ENCODE data around the gene ADCY1.

The ADCY1 gene

DNA sequence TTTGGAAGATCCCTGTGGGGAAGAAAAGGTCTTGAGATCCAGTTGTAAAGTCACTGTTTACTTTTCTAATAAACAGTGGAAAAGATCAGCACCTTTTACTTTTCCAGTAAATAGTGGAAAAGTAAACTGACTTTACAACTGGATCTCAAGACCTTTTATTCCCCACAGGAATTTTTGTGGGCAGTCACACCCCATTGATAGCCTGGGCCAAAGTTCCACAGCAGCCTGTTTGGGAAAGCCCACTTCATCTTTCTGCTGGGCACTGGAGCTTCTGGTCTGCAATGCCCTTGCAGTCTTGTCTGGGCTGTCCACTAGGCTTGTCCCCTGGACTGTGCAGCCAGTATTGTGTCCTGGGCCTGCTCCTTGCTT lies 50.2 kb downstream of the ADCY1 start:
- no peak for FAIRE-seq
- no peak for DNase-seq (ENCODE audit: low spot score)

DNA sequence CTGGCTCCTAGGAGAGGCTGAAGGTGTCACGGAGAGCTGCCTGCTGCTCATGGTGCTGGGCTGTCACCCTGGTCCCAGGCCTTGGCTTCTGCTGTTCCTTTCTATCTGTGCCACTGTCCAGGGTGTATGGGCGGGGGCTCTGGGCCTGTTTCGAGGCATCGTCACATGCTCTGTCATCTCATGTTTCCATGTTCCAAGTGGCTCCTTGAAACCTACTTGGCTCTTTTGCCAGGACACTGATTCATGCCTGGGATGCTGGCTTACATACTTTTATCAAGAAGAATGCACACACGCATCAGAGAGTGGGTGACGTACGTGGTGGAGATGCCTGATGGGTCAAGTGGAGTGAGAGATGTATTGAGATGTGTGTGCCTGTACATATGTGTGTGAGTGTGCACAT lies 50.9 kb downstream of the ADCY1 start:
- DNase-seq (ENCODE audit: low spot score) (no peak), FAIRE-seq (no peak)

DNA sequence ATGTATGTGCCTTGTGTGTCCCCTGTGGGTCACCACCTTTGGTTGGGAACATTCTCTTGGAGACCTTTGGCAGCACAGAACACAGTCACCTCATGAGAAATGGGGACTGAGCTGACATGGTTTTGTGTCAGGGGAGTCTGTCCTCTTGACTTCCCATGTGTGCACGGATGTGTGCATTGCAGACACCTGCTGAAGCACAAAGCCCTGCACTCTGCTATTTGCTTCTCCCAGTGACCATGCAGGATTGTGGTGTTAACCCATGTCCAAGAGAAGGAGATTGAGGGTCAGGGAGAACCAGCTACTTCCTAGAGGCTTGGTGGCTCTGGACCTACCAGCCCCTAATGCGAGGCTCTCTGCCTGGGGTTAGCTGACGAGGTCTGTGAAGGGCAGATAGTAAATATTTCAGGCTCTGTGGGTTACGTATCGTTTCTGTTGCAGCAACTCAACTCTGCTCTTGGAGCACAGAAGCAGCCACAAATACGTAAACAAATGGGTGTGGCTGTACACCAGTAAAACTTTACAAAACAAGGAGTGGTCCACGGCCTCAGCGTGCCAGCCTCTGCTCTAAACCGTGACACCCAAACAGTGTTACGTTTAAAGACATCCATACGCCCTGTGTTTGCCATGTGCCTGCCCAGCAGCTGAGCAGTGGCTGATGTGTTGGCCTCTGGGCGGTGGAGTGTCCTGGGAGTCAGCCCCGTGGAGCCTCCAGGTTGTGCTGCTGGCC lies 51.7 kb downstream of the ADCY1 start:
- FAIRE-seq (no peak), DNase-seq (ENCODE audit: low spot score) (no peak)

DNA sequence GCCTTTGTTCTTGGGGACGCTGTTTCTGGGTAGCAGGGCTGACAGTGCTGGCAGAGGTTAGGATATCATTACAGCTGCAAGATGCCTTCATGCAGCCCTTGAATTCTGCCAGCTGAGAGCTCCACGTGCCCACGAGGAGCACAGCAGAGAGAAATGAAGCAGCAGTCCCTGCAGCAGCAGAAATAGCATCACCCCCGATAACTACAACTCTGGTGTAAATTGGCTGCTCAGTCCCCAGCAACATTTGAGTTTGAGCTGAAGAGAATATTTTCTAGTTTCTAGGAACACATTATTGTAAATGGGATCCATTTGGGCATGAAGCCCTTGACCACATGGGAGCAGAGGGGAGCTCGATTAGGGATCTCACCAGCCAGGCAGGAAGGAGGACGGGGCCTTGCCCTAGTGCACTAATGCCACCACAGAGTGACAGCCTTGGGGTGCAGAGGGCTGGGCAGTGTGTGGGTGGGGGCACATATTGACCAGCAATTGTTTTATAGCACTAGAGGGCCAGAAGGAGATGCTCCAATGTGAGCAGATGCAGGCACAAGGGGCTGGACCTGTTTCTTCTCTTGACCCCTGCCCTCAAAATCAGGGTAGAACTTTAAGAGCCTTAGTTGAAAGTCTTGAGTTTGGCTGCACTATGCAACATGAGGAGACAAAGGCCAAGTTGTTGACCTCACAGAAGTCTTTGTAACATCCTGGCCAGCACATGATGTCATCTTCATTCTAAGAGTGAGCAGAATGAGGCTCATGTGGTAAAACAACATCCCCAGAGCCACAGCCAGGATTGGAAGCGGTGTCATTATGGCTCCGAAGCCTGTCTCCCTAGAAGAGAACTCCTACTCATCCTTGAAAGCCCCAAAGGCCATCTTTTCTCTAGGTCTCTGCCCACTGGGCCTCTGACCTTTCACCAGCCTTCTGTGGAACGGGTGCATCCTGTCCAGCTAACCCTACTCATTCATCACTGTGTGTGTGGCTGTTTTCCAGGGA lies 52.6 kb downstream of the ADCY1 start:
- FAIRE-seq (no peak), DNase-seq (ENCODE audit: low spot score) (no peak)

DNA sequence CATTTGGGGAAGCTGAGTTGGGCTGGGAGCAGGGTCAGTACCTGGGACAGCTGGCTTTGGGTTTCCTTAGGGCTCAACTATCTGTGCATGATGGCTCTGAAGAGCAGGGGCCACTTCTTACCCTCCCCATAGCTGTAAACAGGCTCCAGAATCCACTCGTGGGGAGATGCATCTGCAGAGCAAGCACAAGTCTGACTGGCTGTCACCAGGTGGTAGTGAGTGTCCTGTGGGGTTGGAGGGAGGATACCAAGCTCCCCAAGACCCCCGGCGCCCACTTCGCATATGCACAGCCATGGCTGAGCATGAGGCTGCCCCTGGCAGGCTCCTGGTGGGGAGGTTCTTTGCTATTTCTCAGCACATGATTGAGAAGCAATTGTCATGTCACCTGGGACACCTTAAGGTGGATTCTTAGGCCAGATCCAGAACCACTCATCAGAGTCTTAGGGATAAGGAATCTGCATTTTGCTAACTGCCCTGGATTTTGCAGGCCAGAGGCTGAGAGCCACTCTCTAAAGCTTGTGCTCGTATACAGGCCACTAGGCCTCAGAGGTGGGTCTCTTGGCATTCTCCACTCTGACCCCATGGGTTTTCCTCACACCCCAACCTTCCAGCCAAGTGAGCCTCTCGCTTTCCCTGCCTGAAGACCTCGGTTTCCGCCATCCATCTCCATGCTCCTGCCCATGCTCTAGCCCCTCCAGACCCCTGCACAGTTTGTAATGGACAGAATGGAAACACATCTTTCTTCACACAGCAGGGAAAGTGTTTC lies 53.7 kb downstream of the ADCY1 start:
- FAIRE-seq (no peak), DNase-seq (ENCODE audit: low spot score) (no peak)

DNA sequence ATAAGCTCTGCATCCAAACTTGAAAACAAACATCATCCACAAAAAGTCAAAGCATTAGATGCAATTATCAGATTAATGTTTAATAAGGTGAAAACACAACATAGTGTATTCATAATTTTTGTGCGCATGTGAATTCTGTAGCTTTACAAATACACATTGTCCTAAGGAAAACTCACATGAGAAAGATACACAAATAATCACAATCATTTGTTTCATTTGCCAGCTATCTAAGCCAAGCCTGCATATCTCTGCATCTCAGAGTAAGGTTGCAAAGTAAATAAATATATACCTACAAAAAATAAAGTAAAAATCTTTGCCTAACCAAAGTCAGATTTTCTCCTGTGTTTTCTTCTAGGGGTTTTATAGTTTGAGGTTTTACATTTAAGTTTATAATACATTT lies 57.4 kb downstream of the ADCY1 start:
- DNase-seq (ENCODE audit: low spot score) (no peak), FAIRE-seq (no peak)

DNA sequence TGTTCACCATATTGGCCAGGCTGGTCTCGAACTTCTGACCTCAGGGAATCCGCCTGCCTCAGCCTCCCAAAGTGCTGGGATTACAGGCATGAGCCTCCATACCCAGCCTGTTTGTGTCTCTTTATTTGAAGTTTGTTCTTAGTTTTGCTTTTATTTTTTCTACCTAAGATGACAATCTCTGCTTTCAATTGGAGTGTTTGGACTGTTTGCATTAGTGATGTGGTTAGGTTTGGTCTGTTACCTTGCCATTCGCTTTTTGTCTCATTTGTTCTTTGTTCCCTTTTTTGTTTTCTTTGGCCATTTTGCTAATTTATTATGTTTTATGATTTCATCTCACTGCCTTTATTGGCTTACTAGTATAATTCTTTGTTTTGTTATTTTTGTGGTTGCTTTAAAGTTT lies 62.6 kb downstream of the ADCY1 start:
- no peak for FAIRE-seq

DNA sequence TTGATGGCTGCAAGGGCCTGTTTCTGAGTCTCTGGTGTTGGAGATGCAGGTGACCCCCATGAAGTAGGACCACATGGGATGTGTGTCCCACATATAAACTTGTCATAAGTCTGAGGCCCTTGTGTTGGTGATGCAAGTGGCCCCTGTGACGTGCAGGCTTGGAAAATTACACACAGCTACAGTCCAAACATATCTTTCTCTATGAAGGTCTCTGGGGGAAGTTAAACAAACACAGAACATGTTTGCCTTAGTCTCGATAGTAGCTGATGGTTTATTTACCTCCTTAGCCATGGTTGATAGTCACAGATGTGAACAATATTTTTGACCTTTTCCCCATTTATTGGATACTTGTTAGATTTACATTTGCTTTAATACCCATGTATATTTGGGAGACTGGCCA lies 64.7 kb downstream of the ADCY1 start:
- DNase-seq (ENCODE audit: low spot score), result no peak
- no peak for FAIRE-seq

More for the DNA sequence above, 62.6 kb downstream of the ADCY1 start:
- DNase-seq (ENCODE audit: low spot score), result no peak

DNA sequence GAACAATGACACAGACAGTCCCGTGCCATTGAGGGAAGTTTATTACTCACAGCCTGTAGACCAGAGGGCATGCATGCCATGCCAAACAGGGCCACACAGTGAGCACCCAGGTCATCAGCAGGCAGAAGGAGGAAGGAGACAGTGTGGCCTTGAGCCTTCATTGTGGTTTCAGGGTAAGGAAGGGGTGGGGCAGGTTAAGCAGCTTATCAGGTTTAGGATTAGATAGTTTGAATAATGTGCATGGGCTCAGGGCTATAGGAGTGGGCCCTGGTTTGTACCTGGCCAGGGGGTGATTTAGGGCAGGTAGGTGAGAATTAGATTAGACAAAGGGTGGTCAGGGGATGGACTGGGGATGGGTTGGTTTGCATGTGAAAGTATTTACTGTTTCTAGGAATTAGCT lies 67.9 kb downstream of the ADCY1 start:
- FAIRE-seq, result no peak
- DNase-seq (ENCODE audit: low spot score), result no peak

DNA sequence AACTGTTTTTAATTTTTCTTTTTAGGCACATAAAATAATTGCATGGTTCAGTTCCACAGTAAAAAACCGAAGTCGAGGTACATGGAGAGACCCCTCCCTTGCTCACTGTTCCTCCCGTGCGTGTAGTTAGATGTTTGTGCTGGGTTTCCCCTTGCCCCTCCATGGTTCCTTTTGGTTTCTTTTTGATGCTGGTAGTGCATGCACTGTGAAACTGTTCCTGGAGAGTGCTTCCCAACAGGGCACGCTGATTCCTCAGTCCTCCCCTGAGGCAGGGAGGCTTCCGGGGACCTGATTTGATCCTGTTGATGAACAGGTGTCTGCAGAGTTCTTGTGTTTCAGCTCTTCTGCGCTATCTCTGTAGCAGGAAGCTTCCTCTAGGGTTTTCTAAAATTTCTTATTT lies 69.5 kb downstream of the ADCY1 start:
- no peak for DNase-seq (ENCODE audit: low spot score)
- FAIRE-seq, result no peak

DNA sequence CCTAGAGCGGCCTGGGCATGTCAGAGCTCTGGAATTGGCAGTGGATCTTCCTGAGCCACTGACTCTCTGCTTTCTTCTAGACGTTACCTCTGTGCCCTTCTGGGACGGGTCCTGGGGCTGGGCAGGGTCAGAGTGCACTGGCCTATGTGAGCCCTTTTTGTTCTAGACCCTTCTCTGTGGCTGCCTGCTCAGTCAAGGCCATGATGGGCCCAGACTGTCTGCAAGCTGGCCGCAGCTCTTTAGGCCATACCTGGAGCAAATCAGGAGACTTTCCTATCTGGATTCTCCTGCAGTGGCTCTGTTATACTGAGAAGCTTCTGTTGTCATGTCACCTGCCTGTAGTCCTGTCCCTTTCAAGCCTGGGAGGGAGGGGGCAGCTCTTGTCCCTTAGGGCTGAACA lies 70.1 kb downstream of the ADCY1 start:
- no peak for FAIRE-seq
- no peak for DNase-seq (ENCODE audit: low spot score)

DNA sequence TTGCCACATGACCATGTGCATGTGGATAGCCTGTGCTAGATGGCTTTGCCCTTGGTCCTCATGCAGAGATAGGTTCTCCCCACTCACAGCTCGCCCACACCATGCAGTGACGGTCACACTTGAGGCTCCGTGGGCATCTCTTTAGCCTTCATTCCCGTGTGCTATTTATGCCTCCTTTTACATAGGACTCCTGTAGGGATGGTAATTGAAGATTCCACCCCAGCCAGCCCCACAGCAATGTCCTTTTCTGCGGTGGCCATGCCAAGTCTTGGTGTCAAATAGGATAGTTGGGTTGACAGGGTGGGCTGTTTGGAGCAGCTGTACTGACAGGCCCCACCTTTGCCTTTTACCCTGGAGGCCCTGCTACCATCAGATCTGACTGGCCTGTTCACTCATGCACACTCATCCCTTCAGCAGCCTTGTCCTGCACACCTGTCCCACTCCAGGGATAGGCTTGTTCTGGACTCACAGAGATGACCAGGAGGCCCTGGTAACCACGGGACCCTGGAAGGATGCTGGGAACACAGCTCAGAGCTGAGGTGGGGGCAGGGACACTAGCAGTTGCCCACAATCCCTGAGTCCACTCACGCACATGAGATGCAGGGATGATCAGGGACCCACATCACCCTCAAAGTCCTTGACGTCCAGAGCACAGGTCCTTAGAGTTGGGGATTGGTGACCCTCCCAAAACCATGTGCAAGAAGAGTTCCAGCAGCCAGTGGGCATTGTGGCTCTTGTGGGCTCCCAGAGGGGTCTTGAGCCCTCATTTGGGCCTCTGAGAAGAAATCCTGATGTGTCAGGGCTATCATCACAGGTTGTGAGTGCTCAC lies 71.2 kb downstream of the ADCY1 start:
- no peak for FAIRE-seq
- DNase-seq (ENCODE audit: low spot score), result no peak

DNA sequence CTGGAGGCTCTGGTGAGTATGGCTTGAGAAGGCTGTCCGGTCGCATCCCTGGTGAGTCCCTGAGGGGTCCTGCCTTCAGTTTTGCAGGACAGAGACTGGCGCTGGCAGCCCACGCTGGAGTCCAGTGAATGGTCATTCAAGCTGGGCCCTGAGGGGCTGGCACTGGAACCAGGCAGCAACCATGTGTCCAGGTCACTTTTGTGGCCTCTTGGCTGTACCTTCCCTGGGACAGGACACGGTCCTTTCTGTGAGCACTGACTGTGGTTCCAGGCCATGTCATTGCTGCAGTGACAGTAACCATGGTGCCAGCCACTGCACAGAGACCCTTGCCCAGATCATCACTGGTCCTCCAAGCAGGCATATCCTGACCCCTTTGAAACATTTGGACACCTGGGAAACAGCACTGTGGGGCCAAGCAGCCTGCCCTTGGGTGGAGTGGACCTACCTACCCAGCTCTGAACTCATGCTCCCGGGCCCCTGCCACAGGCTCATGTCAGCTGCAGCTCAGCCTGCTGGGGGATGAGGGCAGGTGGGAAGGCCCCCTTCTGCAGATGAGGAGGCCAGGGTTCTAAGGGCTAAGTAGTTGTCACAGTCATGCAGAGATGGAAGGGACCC lies 72.1 kb downstream of the ADCY1 start:
- FAIRE-seq (no peak), DNase-seq (ENCODE audit: low spot score) (no peak)

DNA sequence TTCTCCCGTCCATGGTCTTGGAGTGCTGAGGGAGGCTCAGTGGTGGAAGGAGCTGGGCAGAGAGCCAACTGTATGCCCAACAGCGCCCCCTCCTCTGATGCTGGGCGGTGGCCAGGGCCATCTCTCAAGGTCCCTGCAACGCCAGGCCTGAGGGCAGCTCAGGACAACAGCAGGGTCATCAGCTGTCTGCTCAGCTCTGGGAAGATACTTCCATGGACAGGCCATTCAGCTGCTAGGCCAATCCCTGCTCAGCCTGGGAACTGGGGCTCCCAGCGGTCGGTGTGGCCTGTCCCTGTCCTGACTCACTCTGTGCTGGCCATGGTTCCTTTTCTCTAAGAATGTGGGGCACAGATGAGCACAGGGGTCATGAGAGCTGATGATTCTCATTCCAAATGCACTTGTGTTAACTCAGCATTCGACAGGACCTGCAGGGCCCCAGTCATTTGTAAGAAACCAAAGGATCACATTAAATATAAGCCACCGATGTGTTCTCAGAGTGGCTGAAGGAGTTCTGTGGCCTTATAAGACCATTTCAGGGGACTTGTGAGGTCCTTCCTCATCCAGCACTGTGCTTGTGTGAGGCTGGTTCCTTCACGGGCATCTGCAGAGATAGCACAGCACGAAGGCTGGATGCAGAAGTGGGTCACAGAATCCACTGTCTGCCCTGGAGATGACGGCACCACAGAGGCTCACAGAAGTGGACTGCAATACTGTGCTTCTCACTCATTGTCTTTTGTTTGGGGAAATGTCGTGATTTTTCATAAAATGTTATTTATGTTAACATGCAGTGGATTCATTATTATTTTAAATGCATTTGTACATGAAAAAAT lies 73.0 kb downstream of the ADCY1 start:
- DNase-seq (ENCODE audit: low spot score) (no peak), FAIRE-seq (no peak)

DNA sequence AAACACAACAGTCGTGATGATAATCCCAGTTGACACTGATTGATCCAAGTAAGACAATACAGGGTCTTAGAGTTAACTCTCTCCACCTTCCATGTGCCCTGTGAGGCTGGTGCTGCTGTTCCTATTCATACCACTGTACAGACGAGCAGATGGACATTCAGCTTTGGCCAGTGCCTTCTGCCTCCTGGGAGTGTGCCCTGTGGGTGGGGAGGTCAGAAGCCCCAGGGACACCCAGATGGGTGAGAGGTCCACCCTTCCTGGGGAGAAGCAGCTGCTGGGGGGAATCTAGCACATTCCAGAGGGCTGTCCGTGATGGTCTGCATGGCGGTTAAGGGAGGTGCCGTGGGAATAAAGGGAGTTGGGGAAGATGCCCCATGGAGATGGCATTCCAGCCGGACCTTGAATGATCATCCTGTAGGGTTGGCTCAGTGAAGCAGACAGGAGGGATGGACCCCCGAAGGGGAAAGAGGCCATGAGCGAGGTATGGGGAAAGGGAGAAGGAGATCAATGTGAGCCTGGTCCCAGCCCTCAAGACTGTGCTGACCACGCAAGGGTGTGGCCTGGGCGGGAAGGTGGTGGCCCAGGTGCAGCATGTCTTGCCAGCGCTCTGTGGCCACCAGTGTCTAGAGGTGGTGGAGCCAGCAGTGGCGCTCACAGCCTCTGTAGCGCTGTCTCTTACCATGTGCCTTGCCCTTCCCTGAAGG lies 74.0 kb downstream of the ADCY1 start:
- FAIRE-seq, result no peak
- no peak for DNase-seq (ENCODE audit: low spot score)

DNA sequence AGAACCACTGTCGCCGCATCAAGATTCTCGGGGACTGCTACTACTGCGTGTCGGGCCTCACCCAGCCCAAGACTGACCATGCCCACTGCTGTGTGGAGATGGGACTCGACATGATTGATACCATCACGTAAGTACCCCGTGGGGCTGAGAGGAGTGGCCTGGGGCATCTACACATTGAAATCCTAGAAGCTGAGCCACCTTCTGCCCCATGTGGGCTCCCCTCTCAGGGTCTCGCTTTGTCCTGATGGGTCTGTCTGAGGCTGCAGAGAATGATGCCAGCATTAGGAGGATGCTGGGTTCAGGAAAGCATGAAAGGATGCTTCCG lies 74.5 kb downstream of the ADCY1 start:
- FAIRE-seq (no peak), DNase-seq (ENCODE audit: low spot score) (no peak)

DNA sequence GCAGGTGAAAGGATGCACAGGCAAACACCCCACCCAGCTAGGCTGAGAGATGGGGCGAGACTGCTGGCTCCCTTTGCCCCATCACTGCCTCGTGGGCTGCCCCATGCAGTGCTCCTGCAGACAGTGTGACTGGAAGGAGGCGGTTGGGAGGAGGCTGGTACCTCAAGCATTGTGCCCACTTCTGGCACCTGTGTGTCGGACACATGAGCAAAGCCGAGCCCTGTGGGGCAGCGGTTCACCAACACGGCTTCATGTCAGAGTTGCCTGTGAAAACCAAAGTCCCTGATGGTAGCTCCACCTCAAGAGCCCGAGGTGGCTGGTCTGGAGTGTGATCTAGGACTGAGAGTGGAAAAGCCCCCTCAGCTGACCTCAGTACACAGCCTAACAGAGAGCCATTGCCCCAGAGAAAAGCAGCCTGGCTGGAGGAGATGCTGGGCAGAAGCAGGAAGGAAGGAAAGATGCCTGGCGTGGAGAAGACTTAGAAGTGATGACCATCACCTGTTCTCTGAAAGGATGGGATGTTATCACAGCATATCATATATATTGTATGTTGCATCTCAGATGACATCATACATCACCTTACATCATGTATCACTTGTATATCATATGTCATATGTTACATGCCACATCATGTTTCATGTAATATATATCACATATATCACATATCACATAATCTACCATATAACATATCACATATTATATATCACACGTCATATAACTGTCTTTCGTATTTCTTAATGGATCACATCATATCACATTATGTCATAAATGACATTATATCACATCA lies 75.6 kb downstream of the ADCY1 start:
- FAIRE-seq, result no peak
- DNase-seq (ENCODE audit: low spot score), result no peak
